WTC11 (cell line): ENCODE data around the gene CETP. TPM values are rescaled to one million over a fixed set of nuclear protein-coding genes. Genes with fewer than 3 reads are reported as not detected.

ENCODE experiments used
- ATAC-seq: fragments of 200-7000 bp; cut with Tn5 transposase; 2 replicates; pipeline ENCODE4 v1.10.0; 2021; ENCODE audit warnings: mild to moderate bottlenecking, moderate library complexity
- CTCF ChIA-PET: fragments of 300-600 bp; sonication (Branson Sonifier 250); formaldehyde crosslinking; loops from one replicate; lab custom pipeline; 2021; ENCODE audit warnings: antibody characterized with exemption; lab: Charles Lee
- POLR2A ChIA-PET: fragments of 350-600 bp; sonication (Branson Sonifier 250); formaldehyde crosslinking; loops from one replicate; lab custom pipeline; 2021; ENCODE audit warnings: antibody characterized with exemption; lab: Charles Lee
- DNase-seq: peaks from one replicate; pipeline ENCODE4 v3.0.0; 2021; ENCODE audit warnings: low spot score
- H3K27ac Mint-ChIP-seq: 2 replicates; pipeline ENCODE4 v1.8.0; 2021; ENCODE audit warnings: mixed read lengths
- H3K27me3 Mint-ChIP-seq: 2 replicates; pipeline ENCODE4 v1.8.0; 2021; ENCODE audit warnings: low read depth, mild to moderate bottlenecking, moderate library complexity, mixed read lengths
- H3K36me3 Mint-ChIP-seq: 2 replicates; pipeline ENCODE4 v1.8.0; 2021; ENCODE audit warnings: mixed read lengths
- H3K4me1 Mint-ChIP-seq: 2 replicates; pipeline ENCODE4 v1.8.0; 2022; ENCODE audit warnings: mixed read lengths
- H3K4me3 Mint-ChIP-seq: 2 replicates; pipeline ENCODE4 v1.8.0; 2021; ENCODE audit warnings: mild to moderate bottlenecking, moderate library complexity, mixed read lengths
- H3K9me3 Mint-ChIP-seq: 2 replicates; pipeline ENCODE4 v1.8.0; 2021; ENCODE audit warnings: mixed read lengths
- ATF3 ChIP-seq: sonication (generic); formaldehyde crosslinking; conservative IDR thresholded peaks from 2 replicates; pipeline ENCODE4 v1.8.1; 2022; ENCODE audit warnings: mild to moderate bottlenecking, missing genetic modification reagents
- FOXJ3 ChIP-seq: sonication (generic); formaldehyde crosslinking; IDR thresholded peaks from 2 replicates; pipeline ENCODE4 v1.9.0; 2021; ENCODE audit warnings: missing genetic modification reagents, mild to moderate bottlenecking, borderline replicate concordance
- GABPB1 ChIP-seq: sonication (generic); formaldehyde crosslinking; IDR thresholded peaks from 2 replicates; pipeline ENCODE4 v1.8.1; 2023; ENCODE audit warnings: mild to moderate bottlenecking, missing genetic modification reagents
- IRF2 ChIP-seq: sonication (generic); formaldehyde crosslinking; IDR thresholded peaks from 2 replicates; pipeline ENCODE4 v1.8.0; 2022; ENCODE audit warnings: low read depth, missing genetic modification reagents, borderline replicate concordance
- JUN ChIP-seq: sonication (generic); formaldehyde crosslinking; IDR thresholded peaks from 2 replicates; pipeline ENCODE4 v1.8.0; 2023; ENCODE audit warnings: mild to moderate bottlenecking, missing genetic modification reagents
- KAT7 ChIP-seq: sonication (generic); formaldehyde crosslinking; IDR thresholded peaks from 2 replicates; pipeline ENCODE4 v1.8.1; 2023; ENCODE audit warnings: missing genetic modification reagents, mild to moderate bottlenecking, borderline replicate concordance
- MXD4 ChIP-seq: fragments of 250-450 bp; sonication (Bioruptor Pico); IDR thresholded peaks from 2 replicates; pipeline ENCODE4 v1.8.0; 2021; ENCODE audit warnings: mild to moderate bottlenecking, moderate library complexity, borderline replicate concordance
- NR2C2 ChIP-seq: sonication (generic); formaldehyde crosslinking; IDR thresholded peaks from 2 replicates; pipeline ENCODE4 v1.8.0; 2022; ENCODE audit warnings: mild to moderate bottlenecking, missing genetic modification reagents
- NR3C1 ChIP-seq: sonication (generic); formaldehyde crosslinking; conservative IDR thresholded peaks from 2 replicates; pipeline ENCODE4 v1.8.1; 2023; ENCODE audit warnings: low read depth, mild to moderate bottlenecking, missing genetic modification reagents
- SMAD4 ChIP-seq: sonication (generic); formaldehyde crosslinking; IDR thresholded peaks from 2 replicates; pipeline ENCODE4 v1.8.0; 2022; ENCODE audit warnings: mild to moderate bottlenecking, missing genetic modification reagents
- TEAD1 ChIP-seq: sonication (generic); formaldehyde crosslinking; IDR thresholded peaks from 2 replicates; pipeline ENCODE4 v1.8.0; 2022; ENCODE audit warnings: mild to moderate bottlenecking, missing genetic modification reagents
- ZNF263 ChIP-seq: sonication (generic); formaldehyde crosslinking; IDR thresholded peaks from 2 replicates; pipeline ENCODE4 v1.8.1; 2022; ENCODE audit warnings: low read depth, mild to moderate bottlenecking, moderate library complexity, missing genetic modification reagents
- ZNF396 ChIP-seq: fragments of 250-450 bp; sonication (Bioruptor Pico); IDR thresholded peaks from 2 replicates; pipeline ENCODE4 v1.8.0; 2021; ENCODE audit warnings: mild to moderate bottlenecking, moderate library complexity, borderline replicate concordance
- ZNF671 ChIP-seq: fragments of 250-450 bp; sonication (Bioruptor Pico); IDR thresholded peaks from 2 replicates; pipeline ENCODE4 v1.8.0; 2021; ENCODE audit warnings: mild to moderate bottlenecking
- total RNA-seq: library from RNA; stranded (reverse); gene quantifications from 3 replicates; pipeline ENCODE4 v1.2.3, GENCODE V29; 2021
- TF ChIP-seq, protein P1 (sequence below): sonication (generic); formaldehyde crosslinking; IDR thresholded peaks from 2 replicates; pipeline ENCODE4 v1.8.1; 2023; ENCODE audit warnings: mild to moderate bottlenecking, missing genetic modification reagents, moderate library complexity
- TF ChIP-seq, protein P2 (sequence below): sonication (generic); formaldehyde crosslinking; IDR thresholded peaks from 2 replicates; pipeline ENCODE4 v1.8.0; 2023; ENCODE audit warnings: missing genetic modification reagents, mild to moderate bottlenecking, borderline replicate concordance
- TF ChIP-seq, protein P3 (sequence below): sonication (generic); formaldehyde crosslinking; IDR thresholded peaks from 2 replicates; pipeline ENCODE4 v1.8.1; 2023; ENCODE audit warnings: mild to moderate bottlenecking, missing genetic modification reagents, moderate library complexity

CETP gene
- total RNA-seq, 1 experiment from 2014 or later, result not detected

- no peaks in the 10 kb centered on the region for H3K27me3 Mint-ChIP-seq
- no peak for ATAC-seq
- peaks cover 7% of the 10 kb centered on the region for H3K4me1 Mint-ChIP-seq
- no peak overlapping the region for H3K4me3 Mint-ChIP-seq
- POLR2A ChIA-PET, result no interaction called here
- H3K9me3 Mint-ChIP-seq, result peaks cover 4% of the 10 kb centered on the region; the same call in 1 of the 2 replicates
- H3K36me3 Mint-ChIP-seq, result no peaks in the 10 kb centered on the region
- DNase-seq, result no peak
- H3K27ac Mint-ChIP-seq, result no peak overlapping the region
- CTCF ChIA-PET, result no interaction called here
- TF ChIP-seq GABPB1 (no peak; the same call in 1 of the 2 replicates), FOXJ3 (CRISPR knock-in tag) (no peak), NR2C2 (CRISPR knock-in tag) (no peak), MXD4 (no peak), KAT7 (CRISPR knock-in tag) (no peak), ZNF396 (CRISPR knock-in tag) (no peak), TEAD1 (no peak), IRF2 (CRISPR knock-in tag) (no peak), ZNF671 (CRISPR knock-in tag) (no peak)
- TF ChIP-seq, protein P1, sequence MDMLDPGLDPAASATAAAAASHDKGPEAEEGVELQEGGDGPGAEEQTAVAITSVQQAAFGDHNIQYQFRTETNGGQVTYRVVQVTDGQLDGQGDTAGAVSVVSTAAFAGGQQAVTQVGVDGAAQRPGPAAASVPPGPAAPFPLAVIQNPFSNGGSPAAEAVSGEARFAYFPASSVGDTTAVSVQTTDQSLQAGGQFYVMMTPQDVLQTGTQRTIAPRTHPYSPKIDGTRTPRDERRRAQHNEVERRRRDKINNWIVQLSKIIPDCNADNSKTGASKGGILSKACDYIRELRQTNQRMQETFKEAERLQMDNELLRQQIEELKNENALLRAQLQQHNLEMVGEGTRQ (CRISPR knock-in tag), result no peak
- TF ChIP-seq, protein P2, sequence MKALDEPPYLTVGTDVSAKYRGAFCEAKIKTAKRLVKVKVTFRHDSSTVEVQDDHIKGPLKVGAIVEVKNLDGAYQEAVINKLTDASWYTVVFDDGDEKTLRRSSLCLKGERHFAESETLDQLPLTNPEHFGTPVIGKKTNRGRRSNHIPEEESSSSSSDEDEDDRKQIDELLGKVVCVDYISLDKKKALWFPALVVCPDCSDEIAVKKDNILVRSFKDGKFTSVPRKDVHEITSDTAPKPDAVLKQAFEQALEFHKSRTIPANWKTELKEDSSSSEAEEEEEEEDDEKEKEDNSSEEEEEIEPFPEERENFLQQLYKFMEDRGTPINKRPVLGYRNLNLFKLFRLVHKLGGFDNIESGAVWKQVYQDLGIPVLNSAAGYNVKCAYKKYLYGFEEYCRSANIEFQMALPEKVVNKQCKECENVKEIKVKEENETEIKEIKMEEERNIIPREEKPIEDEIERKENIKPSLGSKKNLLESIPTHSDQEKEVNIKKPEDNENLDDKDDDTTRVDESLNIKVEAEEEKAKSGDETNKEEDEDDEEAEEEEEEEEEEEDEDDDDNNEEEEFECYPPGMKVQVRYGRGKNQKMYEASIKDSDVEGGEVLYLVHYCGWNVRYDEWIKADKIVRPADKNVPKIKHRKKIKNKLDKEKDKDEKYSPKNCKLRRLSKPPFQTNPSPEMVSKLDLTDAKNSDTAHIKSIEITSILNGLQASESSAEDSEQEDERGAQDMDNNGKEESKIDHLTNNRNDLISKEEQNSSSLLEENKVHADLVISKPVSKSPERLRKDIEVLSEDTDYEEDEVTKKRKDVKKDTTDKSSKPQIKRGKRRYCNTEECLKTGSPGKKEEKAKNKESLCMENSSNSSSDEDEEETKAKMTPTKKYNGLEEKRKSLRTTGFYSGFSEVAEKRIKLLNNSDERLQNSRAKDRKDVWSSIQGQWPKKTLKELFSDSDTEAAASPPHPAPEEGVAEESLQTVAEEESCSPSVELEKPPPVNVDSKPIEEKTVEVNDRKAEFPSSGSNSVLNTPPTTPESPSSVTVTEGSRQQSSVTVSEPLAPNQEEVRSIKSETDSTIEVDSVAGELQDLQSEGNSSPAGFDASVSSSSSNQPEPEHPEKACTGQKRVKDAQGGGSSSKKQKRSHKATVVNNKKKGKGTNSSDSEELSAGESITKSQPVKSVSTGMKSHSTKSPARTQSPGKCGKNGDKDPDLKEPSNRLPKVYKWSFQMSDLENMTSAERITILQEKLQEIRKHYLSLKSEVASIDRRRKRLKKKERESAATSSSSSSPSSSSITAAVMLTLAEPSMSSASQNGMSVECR (CRISPR knock-in tag), result no peak
Observed at GRCh38 chr16:56967733-56968132, 6.0 kb downstream of the CETP start.

GRCh38 chr16:56969769-56970168 lies 8.0 kb downstream of the CETP start:
- H3K27me3 Mint-ChIP-seq, result no peaks in the 10 kb centered on the region
- CTCF ChIA-PET, result interaction anchor here (1.0 kb wide), 1 partner anchor 11 kb away, joined by 3 read pairs; no protein-coding TSS in a partner anchor
- DNase-seq (no peak), ATAC-seq (no peak)
- H3K4me1 Mint-ChIP-seq, result 0 out of 2 replicates have a peak, but pooled peaks cover 4% of the 10 kb centered on the region
- peaks cover 8% of the 10 kb centered on the region; the same call in 1 of the 2 replicates for H3K9me3 Mint-ChIP-seq
- POLR2A ChIA-PET, result no interaction called here
- TF ChIP-seq ATF3 (CRISPR knock-in tag), result no peak
- TF ChIP-seq ZNF263 (CRISPR knock-in tag), result no peak
- TF ChIP-seq, protein P3, sequence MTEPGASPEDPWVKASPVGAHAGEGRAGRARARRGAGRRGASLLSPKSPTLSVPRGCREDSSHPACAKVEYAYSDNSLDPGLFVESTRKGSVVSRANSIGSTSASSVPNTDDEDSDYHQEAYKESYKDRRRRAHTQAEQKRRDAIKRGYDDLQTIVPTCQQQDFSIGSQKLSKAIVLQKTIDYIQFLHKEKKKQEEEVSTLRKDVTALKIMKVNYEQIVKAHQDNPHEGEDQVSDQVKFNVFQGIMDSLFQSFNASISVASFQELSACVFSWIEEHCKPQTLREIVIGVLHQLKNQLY (CRISPR knock-in tag), result no peak
- TF ChIP-seq ZNF671 (CRISPR knock-in tag), result no peak
- TF ChIP-seq NR3C1, result no peak
- TF ChIP-seq JUN (CRISPR knock-in tag), result no peak
- TF ChIP-seq SMAD4 (CRISPR knock-in tag), result no peak
- H3K36me3 Mint-ChIP-seq, result no peaks in the 10 kb centered on the region
- no peak overlapping the region for H3K4me3 Mint-ChIP-seq
- no peak overlapping the region for H3K27ac Mint-ChIP-seq
